ENCODE measurements around the gene FOXD1.
"Not testable (repeated sequence)": the region's sequence is repeated elsewhere in the genome, so short reads cannot be mapped to it uniquely, and the experiment has no call there.

The FOXD1 gene

GRCh38 chr5:73417303-73418034 lies 31.1 kb downstream of the FOXD1 start:
- DNase-seq (ENCODE audit: low read depth in 2 of 2) = no peak

GRCh38 chr5:73415617-73416016 lies 33.0 kb downstream of the FOXD1 start:
- DNase-seq (ENCODE audit: low read depth in 2 of 2) = no peak

- DNase-seq (ENCODE audit: low read depth in 2 of 2) = no peak
Observed at GRCh38 chr5:73415171-73415570, 33.4 kb downstream of the FOXD1 start.

GRCh38 chr5:73412597-73412988 lies 36.0 kb downstream of the FOXD1 start:
- no peak for DNase-seq (ENCODE audit: low read depth in 2 of 2)

GRCh38 chr5:73411936-73412596 lies 36.5 kb downstream of the FOXD1 start:
- no peak for DNase-seq (ENCODE audit: low read depth in 2 of 2)

- DNase-seq (ENCODE audit: low read depth in 2 of 2) = not testable (repeated sequence)
Observed at GRCh38 chr5:73409927-73410326, 38.6 kb downstream of the FOXD1 start.

GRCh38 chr5:73405691-73406090 lies 42.9 kb downstream of the FOXD1 start:
- no peak for DNase-seq (ENCODE audit: low read depth in 2 of 2)

GRCh38 chr5:73399775-73400174 lies 48.8 kb downstream of the FOXD1 start:
- no peak for DNase-seq (ENCODE audit: low read depth in 2 of 2)

Measured in activated CD8-positive, alpha-beta memory T cell treated with anti-CD3 and anti-CD28 coated beads for 4 hours (primary cell).